NCI-H82 (cell line): Measurements from ENCODE around the gene CFAP73.
"Not testable (repeated sequence)": the region's sequence is repeated elsewhere in the genome, so short reads cannot be mapped to it uniquely, and the experiment has no call there.

Experiments used
- DNase-seq: peaks from one replicate; lab custom pipeline; 2025; lab: John Stamatoyannopoulos, UW

The CFAP73 gene

GRCh38 chr12:113149361-113150150 is at the start of gene CFAP73:
CFAP73 (plus strand) TSS chr12:113149724; CDS start chr12:113149858, 134 bp downstream.
- peak; percentile 93 for DNase-seq

GRCh38 chr12:113099764-113100163 is 49.8 kb upstream of the CFAP73 start:
- DNase-seq: no peak

GRCh38 chr12:113101751-113102150 is 47.8 kb upstream of the CFAP73 start:
- no peak for DNase-seq

- DNase-seq: no peak
Observed at GRCh38 chr12:113102811-113103210, 46.7 kb upstream of the CFAP73 start.

- peak; percentile 51 for DNase-seq
Observed at GRCh38 chr12:113103756-113104450, 45.6 kb upstream of the CFAP73 start.

GRCh38 chr12:113104953-113105510 is 44.5 kb upstream of the CFAP73 start:
- no peak for DNase-seq

GRCh38 chr12:113105606-113106271 is 43.8 kb upstream of the CFAP73 start:
- DNase-seq: no peak

- no peak for DNase-seq
Observed at GRCh38 chr12:113106361-113106760, 43.2 kb upstream of the CFAP73 start.

- DNase-seq: no peak
Observed at GRCh38 chr12:113108308-113108707, 41.2 kb upstream of the CFAP73 start.

- DNase-seq: no peak
Observed at GRCh38 chr12:113109360-113109759, 40.2 kb upstream of the CFAP73 start.

- no peak for DNase-seq
Observed at GRCh38 chr12:113109872-113110599, 39.5 kb upstream of the CFAP73 start.

- no peak for DNase-seq
Observed at GRCh38 chr12:113111247-113111646, 38.3 kb upstream of the CFAP73 start.

- no peak for DNase-seq
Observed at GRCh38 chr12:113112043-113112899, 37.3 kb upstream of the CFAP73 start.

- no peak for DNase-seq
Observed at GRCh38 chr12:113113397-113113796, 36.1 kb upstream of the CFAP73 start.

- DNase-seq: no peak
Observed at GRCh38 chr12:113114447-113115178, 34.9 kb upstream of the CFAP73 start.

GRCh38 chr12:113115455-113116126 is 33.9 kb upstream of the CFAP73 start:
- no peak for DNase-seq

GRCh38 chr12:113116875-113117274 is 32.6 kb upstream of the CFAP73 start:
- DNase-seq: peak; percentile 28

- DNase-seq: not testable (repeated sequence)
Observed at GRCh38 chr12:113117684-113118083, 31.8 kb upstream of the CFAP73 start.

- DNase-seq: no peak
Observed at GRCh38 chr12:113118142-113118541, 31.4 kb upstream of the CFAP73 start.
